GM12878 (cell line): ENCODE data around the gene PLXNB3. TPM values are rescaled to one million over a fixed set of nuclear protein-coding genes. Genes with fewer than 3 reads are reported as not detected.

Source experiments
- ATAC-seq: fragments of 200-7000 bp; cut with Tn5 transposase; 3 replicates; pipeline ENCODE4 v1.9.1; 2020; ENCODE audit warnings: mild to moderate bottlenecking, moderate library complexity
- BruUV-seq: library from RNA; stranded (reverse); fragments of 400-500 nt; replicated peaks from 2 replicates; lab custom pipeline; 2021; lab: Mats Ljungman, UMichigan
- CTCF ChIA-PET: fragments of 300-600 bp; sonication (Branson Sonifier 250); formaldehyde crosslinking; extraction: SDS; loops from one replicate; lab custom pipeline; 2021; ENCODE audit warnings: inconsistent platforms; lab: Yijun Ruan, JAX
- POLR2A ChIA-PET: fragments of 350-600 bp; formaldehyde crosslinking; extraction: SDS; loops from one replicate; lab custom pipeline; 2021; ENCODE audit warnings: inconsistent platforms; lab: Charles Lee
- RAD21 ChIA-PET: fragments of 300-600 bp; sonication (Branson Sonifier 250); formaldehyde crosslinking; loops from one replicate; lab custom pipeline; 2023; ENCODE audit warnings: antibody characterized with exemption; ENCODE audit not compliant: unreplicated experiment; lab: Charles Lee
- SMC1A ChIA-PET: fragments of 300-600 bp; sonication (Branson Sonifier 250); formaldehyde crosslinking; loops from one replicate; lab custom pipeline; 2023; ENCODE audit not compliant: unreplicated experiment, uncharacterized antibody; lab: Charles Lee
- DNase-seq: peaks from one replicate; pipeline ENCODE4 v3.0.0-alpha.2; 2011; ENCODE audit warnings: low read depth, low spot score
- FAIRE-seq: peaks from 3 replicates; lab custom pipeline; 2011; peaks lifted over from hg19 to GRCh38; lab: Jason Lieb, UNC
- H2AFZ ChIP-seq: 2 replicates; pipeline ENCODE4 v1.6.0; 2011; ENCODE audit warnings: low read depth, low read length, control low read depth; ENCODE audit not compliant: control insufficient read depth
- H3K27ac ChIP-seq: 2 replicates; pipeline ENCODE4 v1.5.1; 2011; ENCODE audit warnings: control low read depth; ENCODE audit not compliant: control insufficient read depth, insufficient read depth
- H3K27me3 ChIP-seq, 2 experiments: replicated peaks in 1 of 2; 2 replicates each; pipeline versions ENCODE4 v1.6.0 to v1.6.1; 2011; ENCODE audit warnings: low read length in 1 of 2; ENCODE audit not compliant: control insufficient read depth in 2 of 2, insufficient read depth in 2 of 2
- H3K36me3 ChIP-seq, 2 experiments: 2 replicates each; pipeline ENCODE4 v1.5.1; 2011; ENCODE audit warnings: low read length in 1 of 2; ENCODE audit not compliant: control insufficient read depth in 2 of 2, insufficient read depth in 2 of 2
- H3K4me1 ChIP-seq: 2 replicates; pipeline ENCODE4 v1.6.1; 2011; ENCODE audit warnings: mild to moderate bottlenecking, low read length, moderate library complexity, mixed read lengths; ENCODE audit not compliant: control insufficient read depth, insufficient read depth
- H3K4me2 ChIP-seq: 2 replicates; pipeline ENCODE4 v1.6.0; 2011; ENCODE audit warnings: control low read depth; ENCODE audit not compliant: control insufficient read depth, insufficient read depth
- H3K4me3 ChIP-seq: fragments of 200-600 bp; sonication (generic); 2 replicates; pipeline ENCODE4 v1.5.1; 2016
- H3K79me2 ChIP-seq: 2 replicates; pipeline ENCODE4 v1.6.0; 2011; ENCODE audit warnings: low read length; ENCODE audit not compliant: control insufficient read depth, insufficient read depth
- H3K9ac ChIP-seq: 2 replicates; pipeline ENCODE4 v1.8.0; 2011; ENCODE audit warnings: low read length, control low read depth, mixed read lengths; ENCODE audit not compliant: control insufficient read depth, insufficient read depth
- H3K9me3 ChIP-seq: replicated peaks from 3 replicates; pipeline ENCODE4 v1.5.1; 2011; ENCODE audit warnings: mild to moderate bottlenecking, low read length; ENCODE audit not compliant: control insufficient read depth, insufficient read depth
- H4K20me1 ChIP-seq: 2 replicates; pipeline ENCODE4 v1.6.0; 2011; ENCODE audit not compliant: control insufficient read depth, insufficient read depth
- BHLHE40 ChIP-seq, 2 experiments: fragments of 450-650 bp in 1 of 2; IDR thresholded peaks; 2 replicates each; pipeline ENCODE4 v1.6.1; 2011 to 2017; ENCODE audit warnings: low read depth in 2 of 2, borderline replicate concordance in 1 of 2, improper control_type of control experiment in 1 of 2, low read length in 1 of 2, mild to moderate bottlenecking in 1 of 2
- CHD4 ChIP-seq: fragments of 200-600 bp; sonication (generic); IDR thresholded peaks from 2 replicates; pipeline ENCODE4 v1.6.1; 2016; ENCODE audit warnings: mild to moderate bottlenecking
- DPF2 ChIP-seq: fragments of 450-650 bp; IDR thresholded peaks from 2 replicates; pipeline ENCODE4 v1.6.1; 2017; ENCODE audit warnings: mild to moderate bottlenecking
- ELK1 ChIP-seq: IDR thresholded peaks from 2 replicates; pipeline ENCODE4 v1.6.1; 2012; ENCODE audit warnings: low read depth, low read length, improper control_type of control experiment
- ETV6 ChIP-seq, 2 experiments: fragments of 450-650 bp in 1 of 2; IDR thresholded peaks in 1 of 2; conservative IDR thresholded peaks in 1 of 2; 2 replicates each; pipeline ENCODE4 v1.6.1; 2014; ENCODE audit warnings: antibody characterized with exemption in 1 of 2, borderline replicate concordance in 1 of 2, low read depth in 1 of 2, mild to moderate bottlenecking in 1 of 2, moderate library complexity in 1 of 2
- FOS ChIP-seq: IDR thresholded peaks from 3 replicates; pipeline ENCODE4 v1.6.1; 2011; ENCODE audit warnings: borderline replicate concordance; ENCODE audit not compliant: insufficient read length; ENCODE audit errors: extremely low read depth
- HSF1 ChIP-seq: fragments of 150-350 bp; IDR thresholded peaks from 2 replicates; pipeline ENCODE4 v1.6.1; 2014; ENCODE audit warnings: mild to moderate bottlenecking, low read depth, low read length
- PAX8 ChIP-seq: fragments of 450-650 bp; IDR thresholded peaks from 2 replicates; pipeline ENCODE4 v1.6.1; 2017; ENCODE audit warnings: mild to moderate bottlenecking, moderate library complexity
- SMARCA5 ChIP-seq: fragments of 450-650 bp; IDR thresholded peaks from 2 replicates; pipeline ENCODE4 v1.6.1; 2017; ENCODE audit warnings: mild to moderate bottlenecking
- WGBS: methylation state at CpG from one replicate; pipeline ENCODE4 v1.1.6; 2016; ENCODE audit warnings: low lambda C conversion rate; ENCODE audit not compliant: insufficient replicate concordance, insufficient coverage; ENCODE audit errors: missing lambda C conversion rate; 5-methylcytosine and 5-hydroxymethylcytosine counted together
- in situ Hi-C: fragments of 300-500 bp; cut with MboI; formaldehyde crosslinking; loops from 9 replicates; pipeline ENCODE4 v1.14.3; 2018; ENCODE audit warnings: mixed read lengths
- intact Hi-C: fragments of 100-400 bp; cut with micrococcal nuclease; formaldehyde crosslinking; loops from one replicate; pipeline ENCODE4 v1.14.2; 2022; ENCODE audit not compliant: unreplicated experiment
- polyA plus RNA-seq, 11 experiments: library from polyadenylated mRNA; depleted of rRNA in 4 of 11; unstranded in 6 of 11; stranded (reverse) in 5 of 11; fragments of >200 nt; fragmentation: Nextera tagmentation in 4 of 11; fragmentation: Illumina TruSeq in 1 of 11; extraction: Ambion mirVana in 4 of 11; extraction: Trizol in 1 of 11; gene quantifications; 1 replicate in 1 of 11; 2 replicates in 10 of 11; pipeline versions ENCODE4 v1.2.1 to v1.2.3, GENCODE V29; 2011 to 2016; ENCODE audit warnings: inconsistent platforms in 2 of 11, missing spikeins in 2 of 11, low read depth in 1 of 11
- total RNA-seq, 4 experiments: library from RNA; depleted of rRNA in 3 of 4; stranded (reverse); fragments of >200 nt in 3 of 4; fragmentation: Illumina TruSeq in 1 of 4; extraction: Trizol in 1 of 4; gene quantifications; 2 replicates each; pipeline versions ENCODE4 v1.2.1 to v1.2.3, GENCODE V29; 2013 to 2021

PLXNB3 gene
- total and polyA plus RNA-seq, 10 of the 15 experiments (the other 5 are each of a cell fraction or from before 2014, with no cell fraction given): 0.06 to 0.68 (median 0.19) TPM; not detected in 4

DNA sequence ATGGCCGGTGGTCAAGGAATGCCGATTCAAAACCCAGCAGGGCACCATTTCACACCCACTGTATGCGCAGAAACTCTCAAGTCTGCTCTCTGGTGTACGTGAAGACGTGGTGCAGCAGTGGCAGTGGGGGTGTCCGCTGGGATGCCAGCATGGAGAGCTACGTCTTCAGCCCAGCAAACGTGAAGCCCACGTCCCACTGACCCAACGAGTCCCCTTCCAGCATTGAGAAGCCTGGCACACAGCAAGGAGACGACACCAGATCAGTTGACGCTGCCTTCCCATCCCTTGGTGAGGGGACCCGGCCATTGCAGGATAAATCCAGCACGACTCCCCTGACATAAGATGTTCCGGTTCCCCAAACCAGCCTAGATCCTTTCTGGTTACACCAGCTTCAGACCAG is 2.2 kb upstream of the PLXNB3 start:
- Histone ChIP-seq H3K36me3 (no peaks in the 10 kb centered on the region), H4K20me1 (no peaks in the 10 kb centered on the region), H3K9ac (no peak overlapping the region), H2AFZ (no peak overlapping the region), H3K4me1 (no peaks in the 10 kb centered on the region), H3K27ac (no peak overlapping the region), H3K27me3 (no peaks in the 10 kb centered on the region), H3K79me2 (no peaks in the 10 kb centered on the region), H3K4me3 (no peak overlapping the region), H3K9me3 (no peaks in the 10 kb centered on the region), H3K4me2 (no peak overlapping the region)
- DNase-seq: no peak
- TF ChIP-seq DPF2 (no peak), FOS (no peak), PAX8 (no peak)
- in situ Hi-C loops (loop anchor here (5.0 kb wide), 1 partner anchor 200 kb away; no protein-coding TSS in a partner anchor), intact Hi-C loops (loop anchor here (5.0 kb wide), 1 partner anchor 290 kb away; no protein-coding TSS in a partner anchor)
- ChIA-PET RAD21 (interaction anchor here (1.6 kb wide), 1 partner anchor 74 kb away, joined by 3 read pairs; the partner anchor contains the start of gene SLC6A8), POLR2A (no interaction called here), CTCF (interaction anchor here (1.1 to 1.8 kb wide), 2 partner anchors 163 to 190 kb away, joined by 4 read pairs; no protein-coding TSS in a partner anchor), SMC1A (no interaction called here)
- WGBS: 42% methylated on average over 15 of the region's 15 CpGs
- no peak for ATAC-seq
- no TSS peak for BruUV-seq
- FAIRE-seq: no peak

DNA sequence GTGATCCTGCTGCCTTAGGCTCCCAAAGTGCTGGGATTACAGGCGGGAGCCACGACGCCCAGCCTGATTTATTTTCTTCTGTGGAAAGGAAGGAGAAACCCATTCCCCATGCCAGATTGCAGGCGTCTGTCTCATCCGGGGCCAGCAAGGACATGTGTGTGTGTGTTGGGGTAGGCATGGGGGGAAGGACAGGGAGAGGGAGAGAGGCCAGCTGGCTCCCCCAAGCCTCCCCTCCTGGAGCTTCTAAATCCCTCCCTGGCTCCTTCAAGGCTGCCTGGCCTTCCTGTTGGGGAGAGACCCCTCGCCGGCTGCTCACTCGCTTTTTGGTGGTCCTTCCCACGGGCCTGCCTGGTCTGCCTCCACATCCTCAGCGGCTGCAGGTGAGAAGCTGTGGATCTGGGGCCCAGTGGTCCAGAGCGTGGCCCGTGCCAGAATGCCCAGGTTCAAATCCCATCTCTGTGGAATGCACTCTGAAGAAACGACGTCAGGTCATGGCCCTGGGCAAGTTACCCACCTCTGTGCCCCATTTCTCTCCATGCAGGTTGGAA is 1.3 kb upstream of the PLXNB3 start:
- CTCF ChIA-PET: interaction anchor here (0.6 to 2.3 kb wide), 8 partner anchors 34 to 206 kb away, joined by 3 to 26 read pairs (median 4); partner anchors contain the start of gene SLC6A8
- Histone ChIP-seq H3K79me2 (no peaks in the 10 kb centered on the region), H3K9ac (no peak overlapping the region), H3K4me3 (no peak overlapping the region), H2AFZ (no peak overlapping the region), H3K36me3 (no peaks in the 10 kb centered on the region), H3K27me3 (no peaks in the 10 kb centered on the region), H3K27ac (no peak overlapping the region), H4K20me1 (no peaks in the 10 kb centered on the region), H3K9me3 (no peaks in the 10 kb centered on the region), H3K4me2 (no peak overlapping the region), H3K4me1 (no peaks in the 10 kb centered on the region)
- FAIRE-seq (no peak), DNase-seq (no peak), ATAC-seq (no peak)
- in situ Hi-C loops (loop anchor here (5.0 kb wide), 1 partner anchor 200 kb away; no protein-coding TSS in a partner anchor), intact Hi-C loops (loop anchor here (5.0 kb wide), 1 partner anchor 290 kb away; no protein-coding TSS in a partner anchor)
- RAD21 ChIA-PET: interaction anchor here (1.6 kb wide), 1 partner anchor 75 kb away, joined by 3 read pairs; the partner anchor contains the start of gene SLC6A8
- POLR2A ChIA-PET: no interaction called here
- SMC1A ChIA-PET: no interaction called here
- BruUV-seq: no TSS peak
- WGBS: 50% methylated on average over 14 of the region's 14 CpGs
- TF ChIP-seq CHD4: no peak
- TF ChIP-seq BHLHE40 (IDR thresholded peaks at IDR 0.05; ENCODE audit: borderline replicate concordance in 1 of 2, low read depth in 2 of 2, low read length in 1 of 2): no peak
- TF ChIP-seq ETV6 (conservative IDR thresholded peaks at IDR 0.05 in 1 of 2, IDR thresholded peaks at IDR 0.05 in 1 of 2; ENCODE audit: borderline replicate concordance in 1 of 2, low read depth in 1 of 2): no peak
- no peak for TF ChIP-seq HSF1
- no peak for TF ChIP-seq SMARCA5
- no peak for TF ChIP-seq ELK1
